Hematopoietic multipotent progenitor cell treated with erythropoietin and hydrocortisone succinate and interleukin-3 and kit ligand, for 8 days (in vitro differentiated cells): Measurements from ENCODE around the gene PVR.
"Not testable (repeated sequence)": the region's sequence is repeated elsewhere in the genome, so short reads cannot be mapped to it uniquely, and the experiment has no call there.

ENCODE experiments used
- DNase-seq: peaks from one replicate; pipeline ENCODE4 v3.0.0-alpha.2; 2015

Gene PVR

DNA sequence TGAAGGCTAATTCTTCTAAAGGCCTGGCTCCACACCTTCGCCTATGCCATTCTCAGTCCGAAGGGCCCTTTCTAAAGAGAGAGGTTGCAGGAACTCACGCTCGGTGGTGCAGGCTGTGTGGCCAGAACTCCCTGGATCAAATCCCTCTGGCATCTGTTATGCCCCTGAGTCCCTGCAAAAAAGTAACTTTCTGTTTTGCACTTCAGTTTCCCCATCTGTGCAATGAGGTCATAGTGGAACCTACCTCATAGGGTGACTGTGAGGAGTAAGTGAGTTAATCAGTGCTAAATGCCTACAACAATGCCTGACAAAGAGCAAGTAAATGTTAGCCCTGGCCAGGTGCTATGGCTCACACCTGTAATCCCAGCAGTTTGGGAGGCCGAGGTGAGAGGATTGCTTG is 23.0 kb upstream of the PVR start:
- no peak for DNase-seq

DNA sequence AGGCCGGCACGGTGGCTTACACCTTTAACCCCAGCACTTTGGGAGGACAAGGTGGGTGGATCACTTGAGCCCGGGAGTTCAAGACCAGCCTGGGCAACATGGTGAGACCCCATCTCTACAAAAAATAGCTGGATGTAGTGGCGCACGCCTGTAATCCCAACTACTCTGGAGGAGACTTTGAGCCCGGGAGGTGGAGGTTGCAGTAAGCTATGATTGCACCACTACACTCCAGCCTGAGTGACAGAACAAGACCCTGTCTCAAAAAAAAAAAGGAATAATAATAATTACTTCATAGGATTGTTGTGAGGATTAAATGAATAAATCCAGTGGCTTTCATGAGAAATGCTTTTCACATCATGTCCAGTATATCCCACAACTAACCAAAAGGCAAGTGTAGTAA is 22.3 kb upstream of the PVR start:
- no peak for DNase-seq

DNA sequence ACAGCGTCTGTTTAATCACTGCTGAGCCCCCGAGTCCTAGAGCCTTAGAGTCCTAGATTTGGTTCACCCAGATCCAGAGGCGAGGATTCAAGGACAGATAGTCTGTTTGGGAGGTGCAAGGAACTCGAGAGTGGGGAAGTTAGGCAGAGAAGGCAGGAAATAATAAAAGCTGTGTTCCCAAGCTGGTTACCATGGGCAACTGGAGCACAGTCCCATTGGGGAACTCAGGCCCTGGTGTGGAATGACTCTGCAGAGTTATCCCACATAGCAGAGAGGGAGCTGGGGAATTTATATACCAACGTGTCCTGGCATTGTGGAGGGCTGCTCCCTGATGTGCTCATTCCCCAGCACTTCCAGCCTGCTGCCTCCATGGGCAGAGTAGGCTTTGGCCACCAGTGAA is 20.6 kb upstream of the PVR start:
- DNase-seq = no peak

DNA sequence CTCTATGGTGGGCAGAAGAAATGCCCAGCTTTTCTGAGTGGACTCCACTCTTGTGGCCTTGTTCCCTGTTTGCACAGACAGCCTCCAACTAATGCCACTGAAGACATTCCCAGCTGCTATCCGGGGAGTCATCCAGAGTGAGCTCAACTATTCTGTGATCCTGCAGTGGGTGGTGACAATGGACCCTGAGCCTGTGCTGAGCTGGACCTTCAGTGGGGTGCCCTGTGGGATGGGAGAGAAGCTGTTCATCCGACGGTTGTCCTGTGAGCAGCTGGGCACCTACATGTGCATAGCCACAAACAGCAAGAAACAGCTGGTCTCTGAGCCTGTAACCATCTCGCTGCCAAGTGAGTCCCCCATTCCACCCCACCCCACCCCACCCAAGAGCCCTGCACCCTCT is 20.1 kb upstream of the PVR start:
- DNase-seq = no peak

DNA sequence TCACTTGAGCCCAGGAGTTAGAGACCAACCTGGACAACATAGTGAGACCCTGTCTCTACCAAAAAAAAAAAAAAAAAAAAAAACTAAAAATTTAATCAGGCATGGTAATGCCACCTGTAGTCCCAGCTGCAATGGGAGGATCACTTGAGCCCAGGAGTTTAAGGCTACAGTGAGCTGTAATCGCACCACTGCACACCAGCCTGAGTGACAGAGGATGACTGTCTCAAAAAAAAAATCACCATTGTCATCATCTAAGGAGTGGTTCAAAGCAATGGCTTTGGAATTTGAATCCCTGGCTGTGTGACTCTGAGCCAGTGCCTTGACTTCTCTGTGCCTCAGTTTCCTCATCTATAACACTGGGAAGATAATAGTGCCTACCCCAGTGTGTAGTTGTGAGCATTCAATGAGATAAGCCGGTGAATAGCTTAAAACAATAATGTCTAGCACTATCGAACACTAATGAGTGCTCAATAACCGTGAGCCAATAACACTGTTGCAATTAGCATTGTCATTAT is 18.8 kb upstream of the PVR start:
- DNase-seq = no peak

DNA sequence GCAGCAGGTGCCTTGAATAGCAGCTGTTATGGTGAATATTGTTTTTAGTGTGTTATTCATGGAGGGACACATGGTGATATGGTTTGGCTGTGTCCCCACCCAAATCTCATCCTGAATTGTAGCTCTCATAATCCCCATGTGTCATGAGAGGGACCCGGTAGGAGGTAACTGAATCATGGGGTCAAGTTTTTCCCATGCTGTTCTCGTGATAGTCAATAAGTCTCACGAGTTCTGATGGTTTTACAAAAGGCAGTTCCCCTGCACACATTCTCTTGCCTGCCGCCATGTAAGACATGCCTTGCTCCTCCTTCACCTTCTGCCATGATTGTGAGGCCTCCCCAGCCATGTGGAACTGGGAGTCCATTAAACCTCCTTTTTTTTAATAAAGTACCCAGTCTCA is 18.1 kb upstream of the PVR start:
- DNase-seq = not testable (repeated sequence)

DNA sequence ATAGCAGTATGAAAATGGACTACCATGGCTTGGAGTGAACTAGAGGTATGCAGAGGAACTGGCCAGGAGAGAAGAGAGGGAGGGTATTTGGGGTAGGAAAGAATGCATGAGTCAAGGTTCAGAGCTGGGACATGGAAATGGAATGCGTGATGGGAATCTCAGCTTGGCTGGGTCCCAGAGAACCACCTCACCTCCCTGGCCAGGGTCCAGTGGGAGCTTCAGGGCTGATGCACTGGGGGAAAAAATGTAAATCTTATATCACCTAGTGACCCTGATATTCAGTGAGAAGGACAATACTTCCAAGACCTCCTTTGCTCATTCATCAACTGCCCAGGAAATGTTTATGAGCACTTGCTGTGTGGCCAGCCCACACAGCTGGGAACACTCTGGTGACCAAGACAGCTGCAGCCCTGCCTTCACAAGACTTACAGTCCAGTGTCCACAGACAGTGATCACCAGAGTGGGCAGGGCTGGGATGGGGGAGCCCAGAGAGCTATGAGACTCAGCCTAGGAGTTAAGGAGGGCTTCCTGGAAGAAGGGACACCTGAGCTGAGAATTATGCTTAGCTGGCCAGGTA is 17.6 kb upstream of the PVR start:
- DNase-seq = no peak

DNA sequence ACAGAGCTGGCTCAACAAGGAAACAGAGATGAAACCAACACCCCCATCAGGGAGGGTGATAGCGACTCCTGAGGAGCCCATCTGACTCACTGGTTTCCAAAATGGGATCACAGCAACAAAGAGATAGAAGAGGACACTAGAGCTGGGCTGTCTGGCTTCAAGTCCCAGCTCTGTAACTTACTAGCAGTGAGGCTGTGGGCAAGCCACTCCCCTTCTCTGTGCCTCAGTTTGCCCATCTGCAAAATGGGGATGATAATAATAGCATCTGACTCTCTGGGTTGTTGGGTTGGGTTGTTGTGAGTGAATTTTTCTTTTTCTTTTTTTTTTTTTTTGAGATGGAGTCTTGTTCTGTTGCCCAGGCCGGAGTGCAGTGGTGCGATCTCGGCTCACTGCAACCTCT is 16.1 kb upstream of the PVR start:
- DNase-seq = no peak

DNA sequence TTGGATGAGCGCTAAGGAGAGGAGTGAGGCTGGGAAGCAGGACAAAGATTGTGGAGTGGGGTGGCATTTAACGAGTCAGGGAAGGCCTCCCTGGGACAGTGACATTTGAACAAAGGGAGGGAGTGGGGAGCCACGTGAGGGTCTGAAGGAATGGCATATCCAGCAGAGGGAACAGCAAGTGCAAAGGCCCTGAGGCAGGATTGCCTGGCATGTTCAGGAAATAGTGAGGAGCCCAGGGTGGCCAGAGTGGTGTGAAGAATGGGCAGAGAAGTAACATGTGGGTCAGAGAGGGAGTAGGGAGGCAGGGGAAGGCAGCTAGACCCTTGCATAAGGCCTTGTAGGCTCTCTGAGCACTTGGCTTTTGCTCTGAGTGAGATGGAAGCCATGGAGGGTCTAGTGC is 14.9 kb upstream of the PVR start:
- DNase-seq = no peak

DNA sequence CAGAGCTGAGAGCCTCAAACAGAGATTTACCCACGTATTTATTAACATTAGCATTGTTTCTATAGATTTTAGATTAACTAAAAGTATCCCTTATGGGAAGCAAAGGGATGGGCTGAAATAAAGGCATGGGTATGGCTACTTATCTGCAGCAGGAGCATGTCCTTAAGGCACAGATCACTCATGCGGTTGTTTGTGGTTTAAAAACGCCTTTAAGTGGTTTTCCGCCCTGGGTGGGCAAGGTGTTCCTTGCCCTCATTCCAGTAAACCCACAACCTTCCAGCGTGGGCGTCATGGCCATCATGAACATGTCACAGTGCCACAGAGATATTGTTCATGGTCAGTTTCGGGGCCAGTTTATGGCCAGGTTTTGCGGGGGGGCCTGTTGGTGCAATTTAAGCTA is 12.1 kb upstream of the PVR start:
- DNase-seq = peak; percentile 16

DNA sequence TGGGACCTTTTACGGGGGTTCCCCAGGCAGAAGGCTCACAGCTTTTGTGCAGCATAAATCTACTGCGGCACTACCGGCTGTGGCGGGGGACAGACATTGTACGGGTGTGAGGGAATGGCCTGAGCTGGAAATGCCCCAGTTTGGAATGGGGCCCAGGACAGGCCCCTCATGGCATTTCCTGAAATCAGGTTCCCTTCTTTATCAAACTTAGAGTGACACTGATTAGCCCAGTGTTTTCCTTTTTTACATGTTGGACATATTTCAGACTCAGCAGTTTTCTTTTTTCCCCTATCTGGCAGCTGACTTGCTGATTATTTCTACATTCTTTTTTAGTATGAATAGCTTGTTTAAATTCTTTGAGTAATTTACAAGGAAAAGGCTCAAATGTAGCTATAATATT is 9.7 kb upstream of the PVR start:
- DNase-seq = not testable (repeated sequence)

DNA sequence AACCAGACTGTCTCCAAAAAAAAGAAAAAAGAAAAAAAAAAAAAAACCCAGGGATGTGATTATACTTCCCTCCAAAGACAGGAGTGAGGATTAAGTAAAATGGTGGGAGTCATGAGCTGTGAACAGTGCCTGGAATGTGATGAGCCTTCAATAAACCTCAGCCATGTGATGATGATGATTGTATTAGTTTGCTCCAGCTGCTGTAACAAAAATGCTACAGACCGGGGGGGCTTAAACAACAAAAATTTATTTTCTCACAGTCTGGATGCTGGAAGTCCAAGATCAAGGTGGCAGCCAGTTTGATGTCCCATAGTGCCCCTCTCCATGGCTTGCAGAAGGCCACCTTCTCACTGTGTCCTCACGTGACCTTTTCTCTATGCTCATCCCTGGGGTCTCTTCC is 8.9 kb upstream of the PVR start:
- DNase-seq = no peak

DNA sequence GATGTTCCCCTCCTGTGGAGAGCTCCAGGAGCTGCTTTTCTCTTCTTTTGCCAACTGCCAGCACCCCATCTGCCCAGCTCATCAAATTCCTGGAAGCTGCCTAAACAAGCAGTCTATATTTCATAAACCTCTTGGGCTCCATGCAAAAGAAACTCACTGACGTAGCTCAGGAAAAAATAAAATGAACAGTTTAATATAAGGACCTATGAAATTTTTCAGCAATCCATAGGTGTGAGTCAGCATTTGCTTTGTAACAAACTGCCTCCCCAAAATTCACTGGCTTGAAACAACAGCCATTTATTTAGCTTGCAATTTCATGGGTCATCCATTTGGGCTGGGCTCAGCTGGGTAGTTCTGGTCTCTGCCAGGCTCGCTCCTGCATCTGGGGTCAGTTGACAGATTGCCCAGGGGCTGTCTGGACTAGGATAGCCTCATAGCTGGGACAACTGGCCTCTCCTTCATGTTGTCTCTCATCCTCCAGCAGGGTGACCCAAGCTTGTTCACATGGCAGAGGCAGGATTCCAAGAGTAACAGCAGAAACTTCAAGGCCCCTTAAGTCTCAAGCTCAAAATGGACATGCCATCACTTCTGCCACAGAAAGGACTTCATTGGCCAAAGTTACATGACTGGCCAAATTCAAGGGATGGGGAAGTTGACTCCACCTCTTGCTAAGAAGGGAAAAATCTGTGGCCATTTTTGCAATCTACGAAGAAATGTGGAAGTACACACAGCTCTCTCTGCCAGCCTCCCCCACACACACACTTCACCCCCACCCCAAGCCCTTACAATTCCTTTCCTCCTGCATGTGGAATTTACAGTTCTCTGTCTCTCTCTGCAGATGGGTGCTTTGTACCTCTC is 7.9 kb upstream of the PVR start:
- no peak for DNase-seq

DNA sequence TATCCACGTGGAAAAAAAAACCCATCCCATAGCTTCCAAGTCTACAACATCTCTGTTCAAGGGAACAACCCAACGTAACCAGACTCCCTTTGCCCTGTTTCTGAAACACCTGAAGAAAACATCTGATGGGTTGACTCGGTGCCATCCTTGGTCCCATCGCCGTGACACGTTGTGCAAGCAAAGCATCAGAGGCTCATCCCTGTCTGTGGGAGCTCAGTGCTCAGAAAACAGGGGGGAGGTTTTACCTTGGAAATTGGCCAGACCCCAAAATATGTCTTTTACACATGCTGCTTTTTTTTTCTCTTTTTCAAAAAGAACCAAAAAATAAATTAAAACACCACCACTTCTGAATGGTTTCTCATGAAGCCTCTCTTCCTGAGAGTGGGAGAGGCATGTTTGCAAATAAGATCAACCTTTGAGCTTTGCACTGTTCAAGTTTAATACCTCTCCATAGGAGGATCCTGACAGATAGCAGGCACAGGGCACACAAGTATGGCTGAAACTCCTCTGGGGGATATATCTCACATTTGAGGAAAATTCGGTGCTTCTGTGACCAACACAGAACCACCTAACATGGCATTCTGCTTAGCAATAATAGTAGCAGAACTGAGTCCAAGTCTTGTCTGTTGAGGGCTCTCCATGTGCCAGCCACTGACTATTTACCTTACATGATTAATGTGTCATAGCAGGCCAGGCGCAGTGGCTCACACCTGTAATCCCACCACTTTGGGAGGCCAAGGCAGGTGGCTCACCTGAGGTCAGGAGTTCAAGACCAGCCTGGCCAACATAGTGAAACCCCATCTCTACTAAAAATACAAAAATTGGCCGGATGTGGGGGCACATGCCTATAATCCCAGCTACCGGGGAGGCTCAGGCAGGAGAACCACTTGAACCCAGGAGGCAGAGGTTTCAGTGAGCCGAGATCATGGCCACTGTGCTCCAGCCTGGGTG is 7.0 kb upstream of the PVR start:
- DNase-seq = no peak

DNA sequence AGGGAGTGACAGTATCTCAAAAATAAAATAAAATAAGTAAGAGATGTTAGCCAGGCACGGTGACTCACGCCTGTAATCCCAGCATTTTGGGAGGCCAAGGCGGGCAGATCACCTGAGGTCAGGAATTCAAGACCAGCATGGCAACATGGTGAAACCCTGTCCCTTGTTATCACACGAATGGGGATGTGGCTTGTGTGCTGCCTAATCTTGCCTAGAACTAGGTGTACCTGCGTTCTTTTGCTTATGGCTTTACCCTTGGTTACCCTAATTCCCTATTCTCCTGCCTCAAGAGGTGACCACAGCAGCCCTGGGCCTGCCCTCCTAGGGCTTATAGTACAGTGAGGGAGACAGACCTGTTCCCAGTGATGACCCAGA is 6.3 kb upstream of the PVR start:
- no peak for DNase-seq

DNA sequence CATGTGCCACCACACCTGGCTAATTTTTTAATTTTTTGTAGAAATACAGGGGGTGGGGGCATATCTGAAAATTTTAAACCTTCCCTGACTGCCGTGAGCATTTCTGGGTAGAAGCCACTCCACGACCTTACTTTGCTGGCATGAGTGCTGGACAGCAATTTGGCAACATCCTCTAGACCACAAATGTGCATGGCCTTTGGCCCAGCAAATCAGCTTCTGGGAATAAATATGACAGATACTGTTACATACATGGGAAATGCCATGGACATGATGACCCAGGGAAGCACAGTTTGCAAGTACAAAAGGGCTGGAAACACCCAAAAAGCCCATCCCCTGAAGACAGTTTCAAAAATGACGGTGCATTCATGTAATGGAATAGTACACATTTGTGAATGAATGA is 3.2 kb upstream of the PVR start:
- DNase-seq = no peak

DNA sequence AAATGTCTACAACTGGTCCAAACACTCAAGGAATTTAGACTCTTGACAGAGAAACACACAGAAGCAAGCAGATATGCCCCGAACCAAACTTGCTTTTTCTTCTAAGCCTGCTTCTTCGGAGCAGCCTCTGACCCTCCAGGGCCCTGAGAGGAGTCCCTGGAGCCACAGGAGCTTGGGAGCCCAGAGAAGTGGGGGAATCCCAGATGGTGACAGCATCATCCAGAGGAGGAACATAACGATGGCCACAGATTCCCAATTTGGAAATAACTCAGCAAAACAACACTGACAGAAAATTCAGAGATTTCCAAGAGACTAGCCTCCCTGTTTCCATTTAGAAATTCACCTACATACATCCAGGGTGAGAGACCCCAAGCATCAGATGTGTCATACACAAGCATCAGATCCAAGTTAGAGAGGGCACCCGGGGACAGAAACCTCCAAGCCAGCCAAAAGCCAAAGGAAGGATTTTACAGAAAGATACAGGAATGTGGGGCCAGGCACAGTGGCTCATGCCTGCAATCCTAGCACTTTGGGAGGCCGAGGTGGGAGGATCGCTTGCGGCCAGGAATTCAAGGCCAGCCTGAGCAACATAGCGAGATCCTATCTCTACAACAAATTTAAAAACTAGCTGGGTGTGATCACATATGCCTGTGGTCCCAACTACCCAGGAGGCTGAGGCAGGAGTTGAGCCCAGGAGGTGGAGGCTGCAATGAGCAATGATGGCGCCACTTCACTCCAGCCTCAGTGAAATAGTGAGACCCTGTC is 2.0 kb upstream of the PVR start:
- DNase-seq = no peak

DNA sequence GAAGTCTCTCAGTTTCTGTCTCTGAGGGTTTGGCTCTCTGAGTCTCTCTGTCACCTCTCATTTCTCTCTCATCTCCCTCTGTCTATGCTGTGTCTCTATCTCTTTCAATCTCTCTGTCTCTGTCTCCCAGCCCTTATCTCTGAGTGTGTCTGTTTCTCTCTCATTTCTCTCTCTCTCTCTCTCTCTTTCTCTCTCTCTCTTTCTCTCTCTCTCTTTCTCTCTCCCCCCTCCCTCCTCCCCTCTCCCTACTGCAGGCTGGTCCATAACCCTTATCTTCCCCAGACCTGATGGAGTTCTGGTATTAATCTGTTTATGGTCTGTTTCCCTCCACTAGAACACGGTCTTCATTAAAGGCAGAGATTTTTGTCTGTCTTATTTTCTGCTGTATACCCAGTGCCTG is 1.3 kb upstream of the PVR start:
- peak; percentile 70 for DNase-seq

DNA sequence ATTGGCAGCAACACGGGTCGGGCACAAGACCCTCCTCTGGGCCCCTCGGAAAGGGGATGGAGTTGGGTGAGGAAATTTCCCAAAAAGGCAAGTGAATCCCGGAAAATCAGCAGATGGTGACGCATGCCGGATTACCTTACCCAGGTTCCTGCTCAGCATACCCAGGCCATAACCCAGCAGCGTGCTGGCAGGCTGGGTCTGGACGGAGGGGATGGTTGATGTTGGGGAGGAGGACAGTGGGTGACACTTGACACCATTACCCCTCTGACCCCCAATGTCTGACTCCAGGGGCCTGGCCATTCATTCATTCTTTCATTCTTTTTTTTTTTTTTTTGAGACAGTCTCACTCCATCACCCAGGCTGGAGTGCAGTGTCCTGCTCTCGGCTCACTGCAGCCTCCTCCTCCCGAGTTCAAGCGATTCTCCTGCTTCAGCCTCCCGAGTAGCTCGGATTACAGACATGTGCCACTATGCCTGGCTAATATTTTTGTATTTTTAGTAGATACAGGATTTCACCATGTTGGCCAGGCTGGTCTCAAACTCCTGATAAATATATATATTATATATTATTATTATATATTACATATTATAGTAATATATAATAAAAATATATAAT is 799 bp downstream of the PVR start:
- peak; percentile 41 for DNase-seq

DNA sequence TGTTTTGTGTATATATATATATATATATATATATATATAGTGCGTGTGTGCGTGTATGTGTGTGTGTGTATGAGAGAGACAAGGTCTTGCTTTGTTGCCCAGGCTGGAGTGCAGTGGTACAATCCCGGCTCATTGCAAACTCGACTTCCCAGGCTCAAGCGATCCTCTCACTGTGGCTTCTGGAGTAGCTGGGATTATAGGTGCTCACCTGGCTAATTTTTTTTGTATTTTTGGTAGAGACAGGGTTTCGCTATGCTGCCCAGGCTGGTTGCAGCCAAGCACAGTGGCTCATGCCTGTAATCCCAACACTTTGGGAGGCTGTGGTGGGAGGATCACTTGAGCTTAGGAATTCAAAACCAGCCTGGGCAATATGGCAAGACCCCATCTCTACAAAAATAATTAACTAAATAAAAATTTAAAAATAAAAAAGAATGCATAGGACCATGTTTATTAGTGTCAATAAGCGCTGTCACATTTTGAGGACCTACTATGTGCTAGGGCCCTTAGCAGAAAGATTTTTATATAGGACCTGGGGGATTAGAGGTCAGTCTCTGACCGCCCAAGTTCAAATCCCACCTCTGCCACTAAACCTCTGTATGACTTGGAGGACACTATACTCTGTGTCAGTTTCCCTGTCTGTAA is 1.8 kb downstream of the PVR start:
- no peak for DNase-seq

DNA sequence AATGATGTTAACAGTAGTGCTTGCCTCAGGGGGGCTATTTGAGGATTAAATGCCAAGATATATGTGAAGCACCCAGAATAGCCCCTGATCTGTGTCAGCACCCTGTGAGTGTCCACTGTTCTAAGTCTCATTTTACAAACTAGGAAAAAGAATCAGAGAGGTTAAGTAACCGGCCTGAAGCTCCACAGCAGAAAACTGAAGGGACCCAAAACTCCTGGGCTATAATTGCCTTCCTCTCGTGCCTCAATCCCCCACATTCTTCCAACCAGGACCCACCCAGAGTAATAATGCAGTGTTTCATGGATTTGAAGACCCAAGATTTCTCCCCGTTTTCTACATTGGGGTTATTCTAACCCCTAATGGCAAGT is 2.3 kb downstream of the PVR start:
- DNase-seq = no peak

DNA sequence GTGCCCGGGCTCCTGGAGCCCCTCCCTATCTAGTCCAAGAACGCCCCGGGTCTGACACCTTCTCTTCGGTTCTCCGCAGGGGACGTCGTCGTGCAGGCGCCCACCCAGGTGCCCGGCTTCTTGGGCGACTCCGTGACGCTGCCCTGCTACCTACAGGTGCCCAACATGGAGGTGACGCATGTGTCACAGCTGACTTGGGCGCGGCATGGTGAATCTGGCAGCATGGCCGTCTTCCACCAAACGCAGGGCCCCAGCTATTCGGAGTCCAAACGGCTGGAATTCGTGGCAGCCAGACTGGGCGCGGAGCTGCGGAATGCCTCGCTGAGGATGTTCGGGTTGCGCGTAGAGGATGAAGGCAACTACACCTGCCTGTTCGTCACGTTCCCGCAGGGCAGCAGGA is 3.4 kb downstream of the PVR start:
- no peak for DNase-seq
